Measurements from ENCODE around the gene LNPEP.

LNPEP gene

DNA sequence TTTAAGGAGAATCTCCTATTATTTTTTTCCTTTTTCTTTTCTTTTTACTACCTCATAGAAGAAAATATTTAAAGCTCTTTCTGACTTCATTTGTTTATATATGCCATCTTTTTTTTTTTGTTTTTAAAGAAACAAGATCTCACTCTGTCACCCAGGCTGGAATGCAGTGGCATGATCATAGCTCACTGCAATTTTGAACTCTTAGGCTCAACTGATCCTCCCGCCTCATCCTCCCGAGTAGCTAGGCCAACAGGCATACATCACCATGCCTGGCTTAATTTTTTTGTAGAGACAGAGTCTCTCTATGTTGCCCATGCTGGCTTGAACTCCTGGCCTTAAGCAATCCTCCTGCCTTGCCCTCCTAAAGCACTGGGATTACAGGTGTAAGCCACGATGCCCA lies 59.5 kb downstream of the LNPEP start:
- Histone ChIP-seq H3K4me3 (replicated peaks; ENCODE audit: low read depth, low read length) (no peak overlapping the region), H3K27me3 (replicated peaks; ENCODE audit: control insufficient read depth, insufficient read depth, low read length) (no peaks in the 10 kb centered on the region), H3K36me3 (ENCODE audit: control insufficient read depth, insufficient read depth, low read length) (peaks cover 1% of the 10 kb centered on the region)
- TF ChIP-seq, protein P1, sequence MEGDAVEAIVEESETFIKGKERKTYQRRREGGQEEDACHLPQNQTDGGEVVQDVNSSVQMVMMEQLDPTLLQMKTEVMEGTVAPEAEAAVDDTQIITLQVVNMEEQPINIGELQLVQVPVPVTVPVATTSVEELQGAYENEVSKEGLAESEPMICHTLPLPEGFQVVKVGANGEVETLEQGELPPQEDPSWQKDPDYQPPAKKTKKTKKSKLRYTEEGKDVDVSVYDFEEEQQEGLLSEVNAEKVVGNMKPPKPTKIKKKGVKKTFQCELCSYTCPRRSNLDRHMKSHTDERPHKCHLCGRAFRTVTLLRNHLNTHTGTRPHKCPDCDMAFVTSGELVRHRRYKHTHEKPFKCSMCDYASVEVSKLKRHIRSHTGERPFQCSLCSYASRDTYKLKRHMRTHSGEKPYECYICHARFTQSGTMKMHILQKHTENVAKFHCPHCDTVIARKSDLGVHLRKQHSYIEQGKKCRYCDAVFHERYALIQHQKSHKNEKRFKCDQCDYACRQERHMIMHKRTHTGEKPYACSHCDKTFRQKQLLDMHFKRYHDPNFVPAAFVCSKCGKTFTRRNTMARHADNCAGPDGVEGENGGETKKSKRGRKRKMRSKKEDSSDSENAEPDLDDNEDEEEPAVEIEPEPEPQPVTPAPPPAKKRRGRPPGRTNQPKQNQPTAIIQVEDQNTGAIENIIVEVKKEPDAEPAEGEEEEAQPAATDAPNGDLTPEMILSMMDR (IDR thresholded peaks at IDR 0.05; ENCODE audit: insufficient read depth, low read length, poor library complexity, severe bottlenecking), result no peak
- no peak for DNase-seq (ENCODE audit: extremely low read depth, insufficient read length)

DNA sequence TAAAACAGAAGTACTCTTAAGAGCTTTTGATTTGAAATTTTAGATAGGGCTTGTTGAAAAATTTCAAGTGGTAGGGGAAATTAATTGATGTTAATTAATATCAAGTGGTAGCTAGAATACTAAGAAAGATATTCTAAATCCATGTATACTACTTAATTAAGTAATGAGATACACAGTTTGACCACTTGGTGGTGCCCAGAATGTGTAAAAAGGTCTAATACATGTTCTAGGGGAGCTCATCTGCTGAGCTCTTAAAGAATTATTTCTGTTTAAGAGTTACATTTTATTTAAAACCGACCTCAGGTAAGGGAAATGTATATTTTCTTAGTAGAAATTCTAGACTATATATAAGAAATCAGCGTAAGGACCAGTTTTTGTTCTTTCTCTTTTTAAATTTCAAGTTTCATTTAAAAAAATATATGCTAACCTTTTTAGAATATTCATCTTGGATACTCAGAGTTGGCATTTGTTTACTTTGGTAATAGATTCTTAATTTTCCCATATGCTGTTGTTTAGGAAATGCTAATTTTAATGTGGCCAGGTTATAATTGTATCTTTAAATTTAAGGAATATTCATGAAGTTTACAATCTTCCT lies 61.5 kb downstream of the LNPEP start:
- Histone ChIP-seq H3K27me3 (replicated peaks; ENCODE audit: control insufficient read depth, insufficient read depth, low read length) (no peaks in the 10 kb centered on the region), H3K4me3 (replicated peaks; ENCODE audit: low read depth, low read length) (no peak overlapping the region), H3K36me3 (ENCODE audit: control insufficient read depth, insufficient read depth, low read length) (peaks cover 4% of the 10 kb centered on the region)
- TF ChIP-seq, protein P1 (IDR thresholded peaks at IDR 0.05; ENCODE audit: insufficient read depth, low read length, poor library complexity, severe bottlenecking), result peak; percentile 37
- peak; percentile 28 for DNase-seq (ENCODE audit: extremely low read depth, insufficient read length)

DNA sequence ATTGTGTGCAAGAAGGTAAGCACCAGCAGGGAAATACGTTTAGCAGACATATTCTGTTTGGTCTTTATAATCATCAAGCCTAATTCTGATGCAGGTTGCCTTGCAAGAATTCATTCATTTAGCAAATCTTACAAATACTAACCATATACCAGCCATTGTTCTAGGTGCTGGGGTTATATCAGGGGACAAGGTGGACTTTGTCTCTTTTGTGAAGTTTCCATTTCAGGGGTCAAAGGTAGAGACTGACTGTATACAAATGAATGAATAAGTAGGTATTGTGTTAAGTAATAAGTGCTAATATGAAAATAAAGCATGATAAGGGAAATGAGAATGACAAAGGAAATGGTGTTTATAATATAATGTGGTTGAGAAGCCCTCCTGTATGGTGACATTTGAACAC lies 64.0 kb downstream of the LNPEP start:
- Histone ChIP-seq H3K36me3 (ENCODE audit: control insufficient read depth, insufficient read depth, low read length) (peaks cover 6% of the 10 kb centered on the region), H3K27me3 (replicated peaks; ENCODE audit: control insufficient read depth, insufficient read depth, low read length) (no peaks in the 10 kb centered on the region), H3K4me3 (replicated peaks; ENCODE audit: low read depth, low read length) (no peak overlapping the region)
- TF ChIP-seq, protein P1 (IDR thresholded peaks at IDR 0.05; ENCODE audit: insufficient read depth, low read length, poor library complexity, severe bottlenecking), result no peak
- DNase-seq (ENCODE audit: extremely low read depth, insufficient read length), result no peak

DNA sequence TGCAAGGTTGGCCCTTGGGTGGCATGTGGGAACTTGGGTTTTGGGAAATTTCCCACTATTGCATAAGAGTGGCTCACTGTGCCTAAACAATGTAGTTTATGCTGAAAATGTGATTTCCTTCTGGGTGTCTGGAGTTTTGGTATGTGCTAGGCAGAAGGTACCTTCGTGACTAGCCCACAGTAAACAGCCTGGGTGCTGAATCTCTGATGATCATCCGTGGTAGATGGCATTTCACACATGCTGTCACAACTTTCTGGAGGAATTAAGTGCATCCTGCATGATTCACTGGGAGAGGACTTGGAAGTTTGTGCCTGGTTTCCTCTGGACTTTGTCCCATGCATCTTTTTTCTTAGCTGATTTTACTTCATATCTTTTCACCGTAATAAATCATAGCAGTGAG lies 64.5 kb downstream of the LNPEP start:
- Histone ChIP-seq H3K4me3 (replicated peaks; ENCODE audit: low read depth, low read length) (no peak overlapping the region), H3K36me3 (ENCODE audit: control insufficient read depth, insufficient read depth, low read length) (peaks cover 6% of the 10 kb centered on the region), H3K27me3 (replicated peaks; ENCODE audit: control insufficient read depth, insufficient read depth, low read length) (no peaks in the 10 kb centered on the region)
- DNase-seq (ENCODE audit: extremely low read depth, insufficient read length), result no peak
- TF ChIP-seq, protein P1 (IDR thresholded peaks at IDR 0.05; ENCODE audit: insufficient read depth, low read length, poor library complexity, severe bottlenecking), result no peak

DNA sequence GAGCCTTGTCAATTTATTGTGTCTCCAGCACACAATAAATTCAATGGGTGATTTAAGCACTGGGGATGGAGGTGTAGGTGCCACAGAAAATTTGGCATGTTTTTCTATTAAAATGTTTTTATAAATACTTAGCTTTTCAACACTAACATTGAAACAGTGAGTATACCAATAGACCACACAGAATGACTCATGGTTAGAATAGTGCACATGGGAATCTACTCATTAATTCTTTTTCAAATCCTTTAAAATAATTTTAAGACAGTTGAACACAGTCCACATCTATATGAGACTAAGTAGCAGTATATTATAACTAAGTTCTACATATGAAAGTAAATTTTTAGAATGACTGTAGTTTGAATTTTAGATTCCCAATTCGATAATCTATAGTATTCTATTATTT lies 67.1 kb downstream of the LNPEP start:
- no peaks in the 10 kb centered on the region for H3K27me3 ChIP-seq (replicated peaks; ENCODE audit: control insufficient read depth, insufficient read depth, low read length)
- no peak for DNase-seq (ENCODE audit: extremely low read depth, insufficient read length)
- TF ChIP-seq, protein P1 (IDR thresholded peaks at IDR 0.05; ENCODE audit: insufficient read depth, low read length, poor library complexity, severe bottlenecking), result no peak
- H3K36me3 ChIP-seq (ENCODE audit: control insufficient read depth, insufficient read depth, low read length), result peaks cover 6% of the 10 kb centered on the region
- no peak overlapping the region for H3K4me3 ChIP-seq (replicated peaks; ENCODE audit: low read depth, low read length)
